Vagina (tissue), 2 donors: ENCODE results near the gene TRIM26.

ENCODE experiments used
- CTCF ChIP-seq, 3 experiments: fragments of 450-650 bp in 2 of 3; fragments of 200-600 bp in 1 of 3; sonication (generic) in 1 of 3; IDR thresholded peaks; one replicate each; pipeline ENCODE4 v1.5.1; 2017 to 2019; ENCODE audit warnings: antibody characterized with exemption in 3 of 3, mild to moderate bottlenecking in 2 of 3, moderate library complexity in 2 of 3
- POLR2A ChIP-seq, 2 donors: fragments of 450-650 bp; IDR thresholded peaks; one replicate each; pipeline ENCODE4 v1.6.1; 2017; ENCODE audit warnings: antibody characterized with exemption in 2 of 2, mild to moderate bottlenecking in 2 of 2, moderate library complexity in 2 of 2
- POLR2AphosphoS5 ChIP-seq, 2 donors: sonication (generic); formaldehyde crosslinking; IDR thresholded peaks; one replicate each; pipeline ENCODE4 v1.9.0; 2017; ENCODE audit warnings: antibody characterized with exemption in 2 of 2, mild to moderate bottlenecking in 2 of 2, low read depth in 1 of 2; ENCODE audit not compliant: insufficient read depth in 1 of 2

- TF ChIP-seq POLR2AphosphoS5 (IDR thresholded peaks at IDR 0.05; ENCODE audit: insufficient read depth in 1 of 2, low read depth in 1 of 2), result no peak
- TF ChIP-seq CTCF (IDR thresholded peaks at IDR 0.05), result no peak
- TF ChIP-seq POLR2A (IDR thresholded peaks at IDR 0.05), result no peak
These were observed 27.2 kb downstream of the TRIM26 start for GRCh38 chr6:30185846-30186484.
